Activated CD4-positive, alpha-beta memory T cell treated with anti-CD3 and anti-CD28 coated beads for 36 hours (primary cell): ENCODE results near the gene SGCD. TPM values are rescaled to one million over a fixed set of nuclear protein-coding genes. Genes with fewer than 3 reads are reported as not detected.

Source experiments
- CTCF ChIA-PET: fragments of 350-600 bp; sonication (Branson Sonifier 250); formaldehyde crosslinking; loops from one replicate; lab custom pipeline; 2021; ENCODE audit warnings: antibody characterized with exemption, inconsistent platforms; lab: Charles Lee
- POLR2A ChIA-PET: fragments of 350-600 bp; sonication (Branson Sonifier 250); formaldehyde crosslinking; loops from one replicate; lab custom pipeline; 2021; ENCODE audit warnings: antibody characterized with exemption; lab: Charles Lee
- DNase-seq: peaks from one replicate; pipeline ENCODE4 v3.0.0-alpha.2; 2020
- H3K27ac Mint-ChIP-seq: one replicate; pipeline ENCODE4 v1.8.0; 2021; ENCODE audit warnings: mixed read lengths
- H3K27me3 Mint-ChIP-seq: one replicate; pipeline ENCODE4 v1.8.0; 2021; ENCODE audit warnings: mixed read lengths
- H3K36me3 Mint-ChIP-seq: one replicate; pipeline ENCODE4 v1.8.0; 2021; ENCODE audit warnings: mixed read lengths
- H3K4me1 Mint-ChIP-seq: one replicate; pipeline ENCODE4 v1.8.0; 2021; ENCODE audit warnings: low read depth, mixed read lengths
- H3K4me3 Mint-ChIP-seq: one replicate; pipeline ENCODE4 v1.8.0; 2021; ENCODE audit warnings: mild to moderate bottlenecking, mixed read lengths
- H3K9me3 Mint-ChIP-seq: one replicate; pipeline ENCODE4 v1.8.0; 2021; ENCODE audit warnings: mixed read lengths
- intact Hi-C: fragments of 100-400 bp; cut with micrococcal nuclease; formaldehyde crosslinking; loops from one replicate; pipeline ENCODE4 v1.15.1; 2023
- total RNA-seq, 2 experiments: library from RNA; stranded (reverse); gene quantifications; one replicate each; pipeline ENCODE4 v1.2.3, GENCODE V29; 2021

The SGCD gene
- total RNA-seq, 2 experiments from 2014 or later = not detected

DNA sequence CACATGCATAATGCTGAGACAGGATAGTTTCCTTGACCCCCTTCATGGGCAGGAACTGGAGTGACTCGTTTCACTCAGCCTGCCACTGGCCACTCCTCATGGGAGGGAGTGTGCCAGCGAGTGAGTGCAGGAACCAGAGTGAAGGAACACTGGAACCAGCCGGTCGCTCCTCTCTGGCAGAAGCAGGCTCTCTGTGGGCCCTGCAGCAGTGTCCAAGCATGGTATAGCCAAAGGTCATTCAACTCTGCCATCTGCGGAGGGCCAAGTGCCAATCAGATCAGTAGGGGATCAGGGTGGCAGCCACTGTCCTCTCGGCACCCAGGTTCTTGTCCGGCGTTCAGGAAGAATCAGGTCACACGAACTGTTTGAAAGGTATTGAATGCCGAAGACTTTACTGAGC, 353.9 kb downstream of the SGCD start:
- Mint-ChIP-seq H3K36me3 (no peaks in the 10 kb centered on the region), H3K4me3 (no peak overlapping the region), H3K27me3 (peaks cover 14% of the 10 kb centered on the region), H3K27ac (no peak overlapping the region), H3K9me3 (no peaks in the 10 kb centered on the region), H3K4me1 (no peaks in the 10 kb centered on the region)
- intact Hi-C loops = no loop called here
- CTCF ChIA-PET = no interaction called here
- POLR2A ChIA-PET = no interaction called here
- DNase-seq = no peak

DNA sequence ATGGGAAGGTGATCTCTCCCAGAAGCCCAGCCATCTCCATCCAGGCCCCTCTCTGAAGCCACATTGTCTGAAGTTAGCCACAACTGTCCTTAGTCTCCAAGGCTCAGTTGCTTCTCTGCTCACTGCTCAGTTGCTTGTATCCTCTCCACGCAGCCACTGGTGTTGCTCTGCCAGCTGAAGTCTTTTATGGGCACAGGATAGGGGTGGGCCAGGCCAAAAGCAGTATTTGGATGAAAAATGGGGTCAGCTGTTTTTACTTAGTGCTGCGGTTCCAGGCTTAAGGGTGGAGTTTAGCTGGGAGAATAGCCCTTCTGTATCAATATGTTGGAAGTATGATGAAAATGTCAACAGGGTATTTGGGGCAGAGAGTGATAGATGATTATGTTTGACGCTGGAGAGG, 354.3 kb downstream of the SGCD start:
- H3K27ac Mint-ChIP-seq = no peak overlapping the region
- H3K4me3 Mint-ChIP-seq = no peak overlapping the region
- no peaks in the 10 kb centered on the region for H3K36me3 Mint-ChIP-seq
- DNase-seq = no peak
- H3K4me1 Mint-ChIP-seq = no peaks in the 10 kb centered on the region
- peaks cover 14% of the 10 kb centered on the region for H3K27me3 Mint-ChIP-seq
- ChIA-PET CTCF (no interaction called here), POLR2A (no interaction called here)
- intact Hi-C loops = no loop called here
- no peaks in the 10 kb centered on the region for H3K9me3 Mint-ChIP-seq

DNA sequence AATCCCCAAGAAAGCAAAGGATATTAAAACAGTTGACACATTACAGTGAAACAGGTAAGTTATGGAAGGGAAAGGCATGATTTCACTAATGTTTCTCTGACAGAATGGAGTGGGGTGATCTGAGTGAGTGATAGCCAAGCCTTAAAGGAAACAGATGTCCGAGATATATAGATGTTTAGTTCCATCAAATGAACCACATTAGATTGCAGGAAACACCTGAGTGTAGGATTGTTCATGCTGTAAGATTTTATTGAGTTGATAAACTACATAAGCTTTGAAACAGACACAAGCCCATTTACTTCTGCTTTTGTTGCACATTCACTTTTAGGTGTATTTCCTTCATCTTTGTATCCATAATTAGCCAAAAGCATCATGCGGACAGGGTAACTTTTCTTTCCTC, 356.0 kb downstream of the SGCD start:
- H3K27ac Mint-ChIP-seq = no peak overlapping the region
- no peaks in the 10 kb centered on the region for H3K4me1 Mint-ChIP-seq
- DNase-seq = no peak
- intact Hi-C loops = no loop called here
- H3K36me3 Mint-ChIP-seq = no peaks in the 10 kb centered on the region
- POLR2A ChIA-PET = no interaction called here
- H3K4me3 Mint-ChIP-seq = no peak overlapping the region
- H3K27me3 Mint-ChIP-seq = peaks cover 19% of the 10 kb centered on the region
- CTCF ChIA-PET = no interaction called here
- H3K9me3 Mint-ChIP-seq = no peaks in the 10 kb centered on the region

DNA sequence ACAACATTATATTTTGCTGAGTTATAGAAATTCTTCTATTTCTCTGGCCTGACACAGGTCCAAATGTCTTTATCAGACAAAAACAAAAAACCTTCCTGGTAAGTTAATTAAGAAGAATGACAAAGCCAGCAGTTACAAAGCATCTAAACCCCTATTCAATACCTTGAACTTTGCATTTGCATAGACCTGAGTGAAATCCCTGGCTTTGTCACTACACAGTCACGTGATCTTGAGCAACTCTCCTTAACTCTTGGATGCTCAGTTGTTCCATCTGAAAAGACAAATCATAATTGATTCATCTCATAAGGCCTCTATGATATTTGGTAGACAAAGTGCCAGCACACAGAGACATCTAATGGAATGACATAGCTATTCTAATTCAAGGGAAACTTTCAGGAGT, 356.5 kb downstream of the SGCD start:
- H3K27ac Mint-ChIP-seq = no peak overlapping the region
- ChIA-PET POLR2A (no interaction called here), CTCF (no interaction called here)
- peaks cover 19% of the 10 kb centered on the region for H3K27me3 Mint-ChIP-seq
- H3K36me3 Mint-ChIP-seq = no peaks in the 10 kb centered on the region
- intact Hi-C loops = no loop called here
- H3K4me1 Mint-ChIP-seq = no peaks in the 10 kb centered on the region
- H3K9me3 Mint-ChIP-seq = no peaks in the 10 kb centered on the region
- DNase-seq = no peak
- no peak overlapping the region for H3K4me3 Mint-ChIP-seq

DNA sequence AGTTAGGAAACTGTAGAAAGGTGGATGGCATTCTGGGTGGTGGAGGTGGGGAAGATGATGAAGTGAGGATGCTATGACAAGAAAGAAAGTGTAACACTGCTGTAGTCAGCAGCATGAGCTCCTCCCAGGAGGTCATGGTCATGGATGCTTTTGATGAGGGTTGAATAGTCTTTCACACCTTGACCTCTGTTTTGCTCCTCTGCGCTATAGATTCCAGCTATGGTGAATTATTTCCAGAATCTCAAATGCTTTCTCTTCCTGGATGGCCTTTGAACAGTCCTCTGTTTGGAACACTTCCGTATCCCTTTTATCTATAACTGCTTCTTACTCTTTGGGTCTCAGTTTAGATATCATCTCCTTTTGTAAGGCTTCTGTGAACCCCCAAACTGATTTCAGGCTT, 357.3 kb downstream of the SGCD start:
- POLR2A ChIA-PET = no interaction called here
- intact Hi-C loops = no loop called here
- H3K27ac Mint-ChIP-seq = no peak overlapping the region
- CTCF ChIA-PET = interaction anchor here (0.5 kb wide), 1 partner anchor 67 kb away, joined by 3 read pairs; no protein-coding TSS in a partner anchor
- no peaks in the 10 kb centered on the region for H3K4me1 Mint-ChIP-seq
- H3K27me3 Mint-ChIP-seq = peaks cover 20% of the 10 kb centered on the region
- H3K9me3 Mint-ChIP-seq = no peaks in the 10 kb centered on the region
- no peak overlapping the region for H3K4me3 Mint-ChIP-seq
- H3K36me3 Mint-ChIP-seq = no peaks in the 10 kb centered on the region
- no peak for DNase-seq

DNA sequence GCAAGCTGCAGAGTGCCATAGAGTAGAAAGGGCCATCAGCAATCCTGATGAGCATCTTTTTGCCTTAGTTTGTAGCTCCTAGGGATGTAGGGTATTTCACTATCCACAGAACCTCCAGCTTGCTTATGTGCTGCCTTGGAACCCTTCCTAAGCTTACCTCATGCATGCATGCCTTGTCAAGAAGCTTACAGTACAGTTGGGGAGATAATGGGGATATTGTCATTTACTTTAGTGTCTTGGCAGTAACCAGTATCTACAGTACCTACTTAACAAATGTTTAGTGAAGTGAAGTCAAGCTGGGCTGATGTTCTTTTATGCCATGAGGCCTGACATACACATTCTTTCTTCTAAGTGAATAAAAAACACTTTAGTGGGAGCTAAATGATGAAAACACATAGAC, 358.5 kb downstream of the SGCD start:
- Mint-ChIP-seq H3K27me3 (peaks cover 22% of the 10 kb centered on the region), H3K36me3 (no peaks in the 10 kb centered on the region), H3K4me1 (no peaks in the 10 kb centered on the region), H3K27ac (no peak overlapping the region), H3K9me3 (no peaks in the 10 kb centered on the region), H3K4me3 (no peak overlapping the region)
- no peak for DNase-seq
- intact Hi-C loops = no loop called here
- CTCF ChIA-PET = no interaction called here
- POLR2A ChIA-PET = interaction anchor here (0.5 kb wide), 1 partner anchor 1293 kb away, joined by 6 read pairs; no protein-coding TSS in a partner anchor

DNA sequence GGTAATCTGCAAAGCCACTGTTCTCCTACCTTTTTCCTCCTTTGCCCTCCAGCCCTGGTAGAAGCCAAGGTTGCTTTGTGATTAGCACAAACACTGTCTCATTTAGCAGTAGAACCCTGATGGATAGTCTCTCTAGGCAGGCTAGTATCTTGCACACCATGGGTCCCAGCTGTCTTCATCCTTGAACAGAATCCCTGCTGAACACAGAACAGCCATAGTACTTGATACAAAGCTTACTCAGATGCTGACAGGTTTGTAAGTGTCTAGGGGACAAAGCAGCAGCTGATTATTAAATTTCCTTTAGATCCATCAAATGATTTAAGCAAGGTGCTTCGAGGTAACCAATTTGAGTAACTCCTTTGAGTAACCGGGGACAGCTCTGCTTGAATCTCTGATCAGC, 359.4 kb downstream of the SGCD start:
- Mint-ChIP-seq H3K9me3 (no peaks in the 10 kb centered on the region), H3K27me3 (peaks cover 23% of the 10 kb centered on the region), H3K4me3 (no peak overlapping the region), H3K27ac (no peak overlapping the region), H3K36me3 (no peaks in the 10 kb centered on the region), H3K4me1 (no peaks in the 10 kb centered on the region)
- intact Hi-C loops = no loop called here
- POLR2A ChIA-PET = no interaction called here
- no peak for DNase-seq
- CTCF ChIA-PET = no interaction called here

DNA sequence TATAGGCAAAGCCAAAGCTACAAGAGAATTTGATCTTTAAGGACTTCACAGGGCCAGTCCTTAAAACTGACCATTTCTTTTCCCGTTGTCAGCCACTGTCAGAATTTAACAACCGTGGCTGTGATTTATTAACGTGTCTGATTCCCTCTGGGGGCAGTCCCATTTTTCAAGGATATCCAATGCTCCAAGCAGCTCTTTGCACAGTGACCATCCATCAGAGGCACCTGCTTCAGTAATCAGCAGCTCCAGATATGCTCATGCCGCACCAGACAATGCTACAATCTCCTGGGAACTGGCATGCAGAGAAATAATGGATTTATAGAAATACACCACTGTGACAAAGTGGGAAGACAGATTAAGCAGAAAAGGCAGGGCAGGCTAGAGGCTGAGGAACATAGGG, 359.8 kb downstream of the SGCD start:
- H3K27ac Mint-ChIP-seq = no peak overlapping the region
- CTCF ChIA-PET = no interaction called here
- no peaks in the 10 kb centered on the region for H3K9me3 Mint-ChIP-seq
- intact Hi-C loops = no loop called here
- POLR2A ChIA-PET = no interaction called here
- H3K4me3 Mint-ChIP-seq = no peak overlapping the region
- DNase-seq = no peak
- no peaks in the 10 kb centered on the region for H3K36me3 Mint-ChIP-seq
- peaks cover 23% of the 10 kb centered on the region for H3K27me3 Mint-ChIP-seq
- no peaks in the 10 kb centered on the region for H3K4me1 Mint-ChIP-seq

DNA sequence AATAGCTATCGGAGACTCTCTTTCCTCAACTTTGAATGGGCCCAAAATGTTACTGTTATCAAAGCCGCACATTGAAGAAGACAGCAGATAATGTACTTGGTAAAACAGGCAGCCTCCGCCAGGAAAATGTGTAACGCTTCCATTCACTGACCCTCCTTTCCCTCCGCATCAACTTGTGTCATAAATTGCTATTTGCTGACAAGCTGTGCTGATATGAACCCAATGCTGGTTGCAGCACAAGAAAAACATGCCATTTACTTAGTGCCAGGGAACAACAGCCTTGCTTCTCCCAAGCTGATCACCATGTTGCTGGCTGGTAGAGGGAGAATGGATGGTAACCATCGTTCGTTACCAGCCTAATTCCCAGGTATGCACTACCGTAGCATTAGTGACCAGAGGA, 360.6 kb downstream of the SGCD start:
- H3K36me3 Mint-ChIP-seq = no peaks in the 10 kb centered on the region
- no peaks in the 10 kb centered on the region for H3K9me3 Mint-ChIP-seq
- ChIA-PET POLR2A (no interaction called here), CTCF (no interaction called here)
- DNase-seq = no peak
- H3K4me1 Mint-ChIP-seq = no peaks in the 10 kb centered on the region
- peaks cover 25% of the 10 kb centered on the region for H3K27me3 Mint-ChIP-seq
- intact Hi-C loops = no loop called here
- H3K27ac Mint-ChIP-seq = no peak overlapping the region
- H3K4me3 Mint-ChIP-seq = no peak overlapping the region

DNA sequence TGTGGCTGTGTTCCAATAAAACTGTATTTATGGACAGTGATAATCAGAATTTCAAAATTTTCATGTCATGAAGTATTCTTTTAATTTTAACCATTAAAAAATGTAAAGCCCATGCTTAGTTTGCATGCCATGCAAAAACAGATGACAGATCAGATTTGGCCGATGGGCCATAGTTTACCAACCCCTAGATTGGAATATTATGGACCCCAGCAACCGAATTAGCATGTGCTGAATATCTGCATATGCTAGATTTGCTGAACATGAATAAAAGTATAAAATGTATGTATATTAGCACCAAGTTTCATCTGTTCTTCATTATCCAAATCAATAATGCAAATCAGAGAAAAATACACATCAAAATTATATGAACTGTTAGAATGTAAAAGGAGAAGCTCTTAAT, 364.6 kb downstream of the SGCD start:
- H3K4me1 Mint-ChIP-seq = no peaks in the 10 kb centered on the region
- DNase-seq = no peak
- H3K4me3 Mint-ChIP-seq = no peak overlapping the region
- H3K9me3 Mint-ChIP-seq = no peaks in the 10 kb centered on the region
- peaks cover 13% of the 10 kb centered on the region for H3K27me3 Mint-ChIP-seq
- intact Hi-C loops = no loop called here
- ChIA-PET POLR2A (no interaction called here), CTCF (no interaction called here)
- no peaks in the 10 kb centered on the region for H3K36me3 Mint-ChIP-seq
- H3K27ac Mint-ChIP-seq = no peak overlapping the region

DNA sequence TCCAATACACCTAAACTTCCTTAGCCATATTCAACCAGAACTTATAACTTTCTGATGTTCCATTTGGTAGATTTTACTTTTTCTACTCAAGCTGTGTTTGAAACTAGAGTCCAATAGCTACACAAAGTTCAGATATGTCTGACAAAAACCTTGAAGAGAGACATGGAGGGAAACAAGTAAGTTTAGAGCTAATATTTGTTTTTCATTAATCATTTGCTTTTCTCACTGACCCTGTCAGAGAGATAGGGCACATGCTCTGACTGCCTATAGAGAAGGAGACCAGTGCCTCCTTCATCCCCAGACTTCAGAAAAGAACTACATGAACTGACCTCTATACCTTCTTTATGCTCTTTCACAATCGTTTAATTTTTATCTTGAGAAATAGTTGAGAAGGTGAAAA, 366.1 kb downstream of the SGCD start:
- H3K27ac Mint-ChIP-seq = no peak overlapping the region
- no peak overlapping the region for H3K4me3 Mint-ChIP-seq
- H3K27me3 Mint-ChIP-seq = peaks cover 11% of the 10 kb centered on the region
- H3K36me3 Mint-ChIP-seq = no peaks in the 10 kb centered on the region
- intact Hi-C loops = no loop called here
- no peak for DNase-seq
- H3K9me3 Mint-ChIP-seq = no peaks in the 10 kb centered on the region
- POLR2A ChIA-PET = no interaction called here
- no peaks in the 10 kb centered on the region for H3K4me1 Mint-ChIP-seq
- CTCF ChIA-PET = no interaction called here

DNA sequence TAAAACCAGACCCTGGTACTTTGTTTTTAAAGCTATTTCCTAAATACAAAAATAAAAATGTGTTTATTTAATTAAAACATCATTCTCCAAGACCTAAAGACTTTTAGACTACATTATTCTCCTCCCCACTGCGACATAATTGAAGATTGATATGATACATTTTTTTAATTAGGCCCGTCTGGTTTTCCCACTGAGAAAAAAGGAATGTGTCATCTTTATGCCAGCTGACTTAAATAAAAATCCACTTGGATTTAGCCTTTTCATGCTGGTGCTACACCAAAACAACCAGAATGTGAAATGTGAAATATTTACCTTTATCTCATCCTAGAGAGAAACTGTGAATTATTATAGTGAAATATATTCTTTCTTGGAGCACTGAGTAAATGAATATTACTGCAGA, 367.6 kb downstream of the SGCD start:
- ChIA-PET CTCF (no interaction called here), POLR2A (no interaction called here)
- Mint-ChIP-seq H3K4me1 (no peaks in the 10 kb centered on the region), H3K36me3 (no peaks in the 10 kb centered on the region), H3K9me3 (no peaks in the 10 kb centered on the region), H3K27me3 (peaks cover 7% of the 10 kb centered on the region), H3K27ac (no peak overlapping the region), H3K4me3 (no peak overlapping the region)
- intact Hi-C loops = no loop called here
- DNase-seq = no peak

DNA sequence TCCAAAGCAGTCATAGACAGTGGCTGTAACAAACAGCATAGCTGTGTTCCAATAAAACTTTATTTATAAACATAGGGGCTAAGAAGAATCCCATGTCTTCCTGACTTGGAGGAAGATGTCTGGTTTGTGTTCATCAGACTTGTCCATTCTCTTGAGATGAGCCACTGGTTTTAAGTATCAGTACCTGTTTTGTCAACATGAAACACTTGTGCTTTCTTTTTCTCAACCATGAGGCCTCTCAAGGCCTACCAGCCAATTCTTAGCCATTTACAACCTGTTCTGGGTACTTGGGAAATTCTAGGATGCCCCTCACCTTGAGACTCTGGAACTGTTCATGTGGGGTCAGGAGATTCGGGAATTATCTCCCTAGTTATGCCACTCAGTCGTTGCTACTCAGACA, 368.8 kb downstream of the SGCD start:
- no peak overlapping the region for H3K4me3 Mint-ChIP-seq
- H3K4me1 Mint-ChIP-seq = no peaks in the 10 kb centered on the region
- intact Hi-C loops = no loop called here
- CTCF ChIA-PET = no interaction called here
- peaks cover 6% of the 10 kb centered on the region for H3K27me3 Mint-ChIP-seq
- POLR2A ChIA-PET = no interaction called here
- H3K27ac Mint-ChIP-seq = no peak overlapping the region
- no peaks in the 10 kb centered on the region for H3K36me3 Mint-ChIP-seq
- H3K9me3 Mint-ChIP-seq = no peaks in the 10 kb centered on the region
- DNase-seq = no peak

DNA sequence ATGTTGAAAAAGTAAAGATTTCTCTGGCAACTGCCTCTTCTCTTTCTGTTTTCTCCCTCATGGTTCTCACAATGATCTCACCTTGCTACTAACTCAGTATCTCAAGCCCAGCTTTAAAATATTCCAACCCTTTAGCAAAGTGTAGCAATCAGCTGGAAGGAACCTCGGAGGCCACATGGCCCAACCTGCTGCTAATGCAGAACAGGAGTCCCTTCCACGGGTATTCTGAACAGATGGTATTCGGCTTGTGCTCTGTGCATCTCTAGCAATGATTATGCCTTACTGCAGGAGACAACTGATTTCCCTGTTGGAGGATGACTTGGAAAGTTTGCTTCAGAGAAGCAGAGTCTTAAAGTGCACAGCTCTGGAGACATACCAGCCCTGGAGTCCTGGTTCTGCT, 371.4 kb downstream of the SGCD start:
- Mint-ChIP-seq H3K4me1 (no peaks in the 10 kb centered on the region), H3K36me3 (no peaks in the 10 kb centered on the region), H3K9me3 (no peaks in the 10 kb centered on the region), H3K4me3 (no peak overlapping the region), H3K27me3 (peaks cover 4% of the 10 kb centered on the region), H3K27ac (no peak overlapping the region)
- DNase-seq = no peak
- intact Hi-C loops = no loop called here
- ChIA-PET POLR2A (no interaction called here), CTCF (no interaction called here)
